GM19468 (cell line): Measurements from ENCODE around the gene HOXC11.

ENCODE experiments used
- ATAC-seq: cut with Tn5 transposase; IDR thresholded peaks from one replicate; pipeline ENCODE4 v1.9.1; 2021; ENCODE audit warnings: mild to moderate bottlenecking, moderate library complexity, moderate number of reproducible peaks; ENCODE audit not compliant: unreplicated experiment; ENCODE audit errors: extremely low read depth

Gene HOXC11

DNA sequence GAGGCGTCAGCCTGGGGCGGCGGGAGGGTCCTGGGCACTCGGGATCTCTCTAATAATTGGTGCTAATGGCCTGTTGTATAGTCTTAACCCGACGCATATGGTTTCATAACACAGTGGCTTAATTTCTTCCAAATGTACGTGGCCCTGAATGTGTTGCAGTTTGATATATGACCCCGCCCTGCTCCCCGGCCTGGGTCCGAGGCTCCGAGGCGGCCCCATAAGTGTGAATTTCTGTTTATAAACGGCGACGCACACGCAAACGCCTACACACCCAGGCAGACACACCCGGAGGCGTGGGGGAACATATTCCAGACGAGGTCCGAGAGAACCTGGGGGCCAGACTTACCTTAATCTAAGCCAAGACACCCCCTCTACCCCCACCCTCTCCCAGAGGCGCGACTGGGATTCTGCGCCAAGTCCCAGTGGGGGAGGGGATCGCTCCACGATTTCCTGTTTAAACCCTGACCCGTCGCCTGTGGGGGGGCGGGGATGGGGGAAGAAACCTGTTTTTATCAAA, 45.6 kb downstream of the HOXC11 start:
- no peak for ATAC-seq

- no peak for ATAC-seq
These were observed 46.3 kb downstream of the HOXC11 start for GRCh38 chr12:54019091-54019811.

- ATAC-seq, result no peak
These were observed 47.1 kb downstream of the HOXC11 start for GRCh38 chr12:54019924-54020590.

- ATAC-seq, result no peak
These were observed 47.9 kb downstream of the HOXC11 start for GRCh38 chr12:54020591-54021405.

DNA sequence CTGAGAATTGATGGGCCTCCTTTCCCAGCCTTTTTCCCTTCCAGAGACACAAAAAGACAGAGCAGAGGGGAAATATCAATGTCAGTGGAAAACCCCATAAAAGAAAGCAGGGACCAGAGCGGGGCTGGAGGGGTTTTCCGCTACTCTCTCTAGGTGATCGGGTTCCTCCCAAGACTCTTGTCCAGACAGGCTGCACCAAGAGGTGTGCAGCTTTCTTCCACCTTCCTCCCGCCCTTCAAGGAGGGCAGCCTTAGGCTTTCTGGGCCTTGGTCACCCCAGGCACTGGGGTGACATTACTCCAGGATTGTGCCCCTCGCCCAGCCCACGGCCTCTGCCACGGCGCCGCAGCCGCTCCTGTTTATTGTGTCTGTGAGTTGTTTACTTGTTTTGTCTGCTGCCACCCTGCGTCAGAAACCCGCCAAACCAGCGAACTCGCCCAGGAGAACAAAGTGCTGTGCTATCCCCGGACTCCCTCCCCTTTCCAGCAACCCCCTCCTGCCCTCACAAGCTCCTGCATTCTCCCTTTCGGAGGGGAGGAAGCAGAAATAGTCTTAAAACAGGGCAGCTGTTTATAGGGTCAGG, 48.6 kb downstream of the HOXC11 start:
- no peak for ATAC-seq

DNA sequence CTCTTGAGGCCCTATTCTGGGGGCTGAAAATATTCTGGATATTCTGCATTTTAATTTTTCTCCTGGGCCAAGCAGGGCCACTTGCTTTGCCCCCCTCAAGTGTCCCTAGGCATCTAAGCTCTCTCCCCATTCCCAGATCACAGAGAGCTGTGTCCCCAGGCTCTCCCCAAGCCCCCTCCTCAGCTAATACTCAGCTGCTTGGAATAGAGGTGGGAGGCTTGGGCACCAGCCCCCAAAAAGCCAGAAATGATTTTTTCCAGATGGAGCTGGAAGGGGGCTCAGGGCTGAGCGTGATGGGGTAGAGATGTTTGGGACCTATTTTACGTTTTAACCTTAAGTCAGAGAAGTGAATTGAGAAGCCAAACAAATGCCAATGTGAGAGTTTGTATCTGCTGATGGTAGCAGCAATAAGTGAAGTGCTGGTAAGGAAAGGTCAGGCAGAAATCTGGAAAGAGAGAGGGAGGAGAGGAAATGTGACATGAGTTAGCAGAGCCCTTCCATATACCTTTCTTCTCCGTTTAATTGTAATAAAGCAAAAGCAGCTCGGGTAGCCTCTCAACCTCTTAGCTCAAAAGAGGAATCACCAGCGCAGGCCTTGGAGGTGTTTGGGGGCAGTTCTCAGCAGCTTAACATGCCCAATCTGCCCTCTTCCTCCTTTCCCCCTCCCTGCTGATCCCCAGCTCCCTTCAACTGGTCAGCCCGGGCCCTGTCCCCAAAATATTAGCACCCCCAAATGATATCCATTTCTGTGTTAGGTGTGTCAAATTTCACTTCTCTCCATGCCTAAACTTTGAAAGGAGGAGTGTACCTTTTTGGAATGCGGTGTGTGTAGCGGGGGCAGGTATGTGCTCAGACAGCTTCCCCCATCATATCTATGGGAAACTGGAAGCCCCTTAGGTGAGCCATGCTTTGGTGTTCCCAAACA, 50.3 kb downstream of the HOXC11 start:
- no peak for ATAC-seq

- ATAC-seq, result no peak
These were observed 51.2 kb downstream of the HOXC11 start for GRCh38 chr12:54024127-54024526.

DNA sequence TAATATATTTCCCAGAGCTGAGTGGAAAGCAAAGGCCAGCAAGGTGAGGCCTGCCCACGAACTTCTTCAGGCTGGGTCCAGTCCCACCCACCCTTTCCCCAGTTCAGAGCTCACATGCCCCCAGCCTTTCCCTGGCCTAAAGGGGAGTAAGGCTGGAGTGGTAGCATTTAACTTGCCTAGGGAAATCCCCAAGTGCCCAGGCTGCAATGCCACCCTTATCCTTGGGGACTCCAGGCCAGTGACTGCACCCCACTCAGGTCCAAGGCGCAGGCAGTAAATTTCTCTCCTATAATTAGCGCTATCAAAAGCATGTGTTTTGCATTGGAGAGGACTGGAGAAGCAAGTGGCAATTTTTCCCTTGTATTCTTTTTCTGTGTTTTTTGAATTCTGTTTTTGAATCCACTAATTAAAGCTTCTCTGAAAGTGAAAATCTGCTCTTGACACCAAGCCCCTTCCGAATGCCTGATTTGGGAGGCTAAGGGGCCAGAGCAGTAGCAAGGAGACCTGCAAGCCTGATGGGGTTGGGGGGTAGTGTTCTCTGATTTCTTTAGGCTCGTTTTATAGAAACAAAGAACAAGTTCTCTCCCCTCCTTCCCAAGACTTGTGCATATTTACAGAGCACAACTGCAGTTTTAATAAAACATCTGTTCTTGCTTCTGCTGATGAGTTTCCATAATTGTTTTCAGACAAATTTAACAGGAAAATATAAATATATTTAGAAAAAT, 51.8 kb downstream of the HOXC11 start:
- ATAC-seq, result no peak

GRCh38 chr12:54025499-54026405, 52.8 kb downstream of the HOXC11 start:
- no peak for ATAC-seq

DNA sequence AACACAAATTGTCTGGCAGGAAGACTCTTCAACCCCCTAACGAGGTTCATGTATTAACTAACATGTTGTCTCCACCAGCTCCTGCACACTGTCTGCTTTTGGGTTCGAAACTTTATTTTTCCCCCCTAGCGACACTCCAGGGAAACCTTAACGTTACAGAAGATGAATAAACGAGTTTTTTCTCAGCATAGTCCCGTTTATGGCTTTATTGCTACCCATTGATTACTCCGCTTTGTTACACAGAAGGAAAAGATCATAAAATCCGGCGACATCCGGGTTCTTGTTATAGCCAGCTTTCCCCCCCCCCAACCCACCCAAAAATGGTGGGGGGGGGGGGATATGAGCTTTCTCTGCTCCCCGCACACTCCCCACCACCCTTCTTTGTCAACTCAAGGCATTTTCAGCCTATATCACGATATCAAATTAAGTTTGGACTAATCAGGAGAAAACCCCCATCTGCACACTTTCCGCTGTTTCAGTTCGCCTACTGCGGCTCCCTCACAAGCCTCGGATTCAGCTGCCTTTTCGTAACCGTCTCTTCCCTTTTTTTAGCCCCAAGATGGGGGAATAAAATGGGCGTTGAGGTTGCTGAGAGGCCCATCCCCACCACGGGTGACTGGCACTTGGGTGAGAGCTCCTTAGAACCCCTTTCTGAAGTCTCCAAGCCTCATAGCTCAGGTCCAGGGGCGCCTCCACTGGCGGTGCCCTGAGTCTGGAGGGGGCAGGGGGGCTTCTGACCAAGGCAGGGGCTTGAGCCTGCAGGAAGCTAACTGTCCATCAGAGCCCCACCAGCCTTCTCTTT, 53.9 kb downstream of the HOXC11 start:
- no peak for ATAC-seq
